ENCODE measurements around the gene ADGRL3.

ADGRL3 gene

GRCh38 chr4:61549336-61549735 lies 349.2 kb downstream of the ADGRL3 start:
- DNase-seq (ENCODE audit: low read depth in 2 of 2): no peak

GRCh38 chr4:61553557-61554125 lies 353.5 kb downstream of the ADGRL3 start:
- DNase-seq (ENCODE audit: low read depth in 2 of 2): no peak

- no peak for DNase-seq (ENCODE audit: low read depth in 2 of 2)
Observed at GRCh38 chr4:61555789-61556188, 355.7 kb downstream of the ADGRL3 start.

- no peak for DNase-seq (ENCODE audit: low read depth in 2 of 2)
Observed at GRCh38 chr4:61556277-61556676, 356.2 kb downstream of the ADGRL3 start.

GRCh38 chr4:61559396-61559795 lies 359.3 kb downstream of the ADGRL3 start:
- DNase-seq (ENCODE audit: low read depth in 2 of 2): no peak

- no peak for DNase-seq (ENCODE audit: low read depth in 2 of 2)
Observed at GRCh38 chr4:61561028-61561427, 360.9 kb downstream of the ADGRL3 start.

- DNase-seq (ENCODE audit: low read depth in 2 of 2): no peak
Observed at GRCh38 chr4:61571761-61572559, 371.8 kb downstream of the ADGRL3 start.

GRCh38 chr4:61575796-61576195 lies 375.7 kb downstream of the ADGRL3 start:
- DNase-seq (ENCODE audit: low read depth in 2 of 2): no peak

GRCh38 chr4:61579786-61580185 lies 379.7 kb downstream of the ADGRL3 start:
- DNase-seq (ENCODE audit: low read depth in 2 of 2): no peak

- no peak for DNase-seq (ENCODE audit: low read depth in 2 of 2)
Observed at GRCh38 chr4:61580721-61581377, 380.7 kb downstream of the ADGRL3 start.

- DNase-seq (ENCODE audit: low read depth in 2 of 2): no peak
Observed at GRCh38 chr4:61583696-61584095, 383.6 kb downstream of the ADGRL3 start.

- DNase-seq (ENCODE audit: low read depth in 2 of 2): no peak
Observed at GRCh38 chr4:61588621-61589402, 388.7 kb downstream of the ADGRL3 start.

GRCh38 chr4:61590881-61591280 lies 390.8 kb downstream of the ADGRL3 start:
- no peak for DNase-seq (ENCODE audit: low read depth in 2 of 2)

GRCh38 chr4:61596606-61597340 lies 396.6 kb downstream of the ADGRL3 start:
- DNase-seq (ENCODE audit: low read depth in 2 of 2): no peak

- DNase-seq (ENCODE audit: low read depth in 2 of 2): no peak
Observed at GRCh38 chr4:61603086-61603485, 403.0 kb downstream of the ADGRL3 start.

- DNase-seq (ENCODE audit: low read depth in 2 of 2): no peak
Observed at GRCh38 chr4:61604054-61604453, 403.9 kb downstream of the ADGRL3 start.

GRCh38 chr4:61605984-61606383 lies 405.9 kb downstream of the ADGRL3 start:
- DNase-seq (ENCODE audit: low read depth in 2 of 2): no peak

GRCh38 chr4:61614231-61614630 lies 414.1 kb downstream of the ADGRL3 start:
- DNase-seq (ENCODE audit: low read depth in 2 of 2): no peak

- DNase-seq (ENCODE audit: low read depth in 2 of 2): no peak
Observed at GRCh38 chr4:61619528-61619927, 419.4 kb downstream of the ADGRL3 start.

GRCh38 chr4:61628282-61628681 lies 428.2 kb downstream of the ADGRL3 start:
- no peak for DNase-seq (ENCODE audit: low read depth in 2 of 2)

- no peak for DNase-seq (ENCODE audit: low read depth in 2 of 2)
Observed at GRCh38 chr4:61628727-61629126, 428.6 kb downstream of the ADGRL3 start.

GRCh38 chr4:61630548-61630947 lies 430.4 kb downstream of the ADGRL3 start:
- DNase-seq (ENCODE audit: low read depth in 2 of 2): no peak

Measured in stimulated activated CD4-positive, alpha-beta T cell treated with anti-CD3 and anti-CD28 coated beads, Interleukin-15, amount 100 ng/mL, for 48 hours (primary cell).